Endometrial microvascular endothelial cells (primary cell): ENCODE data around the gene ZNF79. TPM values are rescaled to one million over a fixed set of nuclear protein-coding genes. Genes with fewer than 3 reads are reported as not detected.

ENCODE experiments used
- in situ Hi-C: cut with HindIII; loops from 2 replicates; pipeline ENCODE4 v1.10.0; 2017; ENCODE audit warnings: low sequenced_read_pairs, low pct_unique_long_range_greater_than_20kb; ENCODE audit errors: inconsistent ontology term
- total RNA-seq: library from RNA; depleted of rRNA; stranded (reverse); fragments of >200 nt; gene quantifications from one replicate; pipeline ENCODE4 v1.2.3, GENCODE V29; 2015; ENCODE audit errors: inconsistent ontology term

The ZNF79 gene
- total RNA-seq, 1 donor from 2014 or later = 6.9 TPM

- in situ Hi-C loops = no loop called here
Measured at GRCh38 chr9:127419348-127419747, 4.8 kb upstream of the ZNF79 start.

GRCh38 chr9:127421057-127421456 is 3.1 kb upstream of the ZNF79 start:
- in situ Hi-C loops = no loop called here

GRCh38 chr9:127422133-127422782 is 1.9 kb upstream of the ZNF79 start:
- in situ Hi-C loops = no loop called here

GRCh38 chr9:127422787-127423186 is 1.4 kb upstream of the ZNF79 start:
- in situ Hi-C loops = no loop called here

GRCh38 chr9:127423476-127423933 is 677 bp upstream of the ZNF79 start:
- in situ Hi-C loops = no loop called here

- in situ Hi-C loops = no loop called here
Measured at GRCh38 chr9:127424676-127424999, 456 bp downstream of the ZNF79 start.

GRCh38 chr9:127426756-127427155 is 2.6 kb downstream of the ZNF79 start:
- in situ Hi-C loops = no loop called here

GRCh38 chr9:127428348-127428747 is 4.2 kb downstream of the ZNF79 start:
- in situ Hi-C loops = no loop called here

GRCh38 chr9:127430415-127430814 is 6.2 kb downstream of the ZNF79 start:
- in situ Hi-C loops = no loop called here

- in situ Hi-C loops = no loop called here
Measured at GRCh38 chr9:127437497-127438264, 13.5 kb downstream of the ZNF79 start.

- in situ Hi-C loops = no loop called here
Measured at GRCh38 chr9:127438394-127438793, 14.2 kb downstream of the ZNF79 start.

GRCh38 chr9:127444283-127444920 is 20.2 kb downstream of the ZNF79 start:
- in situ Hi-C loops = no loop called here

GRCh38 chr9:127444921-127445850 is 21.0 kb downstream of the ZNF79 start:
- in situ Hi-C loops = no loop called here

GRCh38 chr9:127445851-127446712 is 21.9 kb downstream of the ZNF79 start:
- in situ Hi-C loops = no loop called here

- in situ Hi-C loops = no loop called here
Measured at GRCh38 chr9:127446713-127447415, 22.7 kb downstream of the ZNF79 start.

GRCh38 chr9:127447416-127448111 is 23.4 kb downstream of the ZNF79 start:
- in situ Hi-C loops = no loop called here
